ENCODE data around the gene FAM174B. TPM values are rescaled to one million over a fixed set of nuclear protein-coding genes. Genes with fewer than 3 reads are reported as not detected.

The FAM174B gene
- polyA plus RNA-seq, 1 donor from 2014 or later = 20.1 TPM

- TF ChIP-seq CTCF (IDR thresholded peaks at IDR 0.05; ENCODE audit: poor library complexity, severe bottlenecking) (no peak), EP300 (conservative IDR thresholded peaks at IDR 0.05; ENCODE audit: poor library complexity, severe bottlenecking) (no peak), RAD21 (conservative IDR thresholded peaks at IDR 0.05) (no peak), MXI1 (conservative IDR thresholded peaks at IDR 0.05; ENCODE audit: poor library complexity, severe bottlenecking) (no peak), TAF1 (IDR thresholded peaks at IDR 0.05; ENCODE audit: low read depth) (no peak), SMC3 (conservative IDR thresholded peaks at IDR 0.05; ENCODE audit: poor library complexity) (no peak), EZH2 (IDR thresholded peaks at IDR 0.05; ENCODE audit: borderline replicate concordance, insufficient read depth, low read length, poor library complexity, severe bottlenecking) (no peak), POLR2AphosphoS5 (IDR thresholded peaks at IDR 0.05) (no peak)
- TF ChIP-seq, protein P1, sequence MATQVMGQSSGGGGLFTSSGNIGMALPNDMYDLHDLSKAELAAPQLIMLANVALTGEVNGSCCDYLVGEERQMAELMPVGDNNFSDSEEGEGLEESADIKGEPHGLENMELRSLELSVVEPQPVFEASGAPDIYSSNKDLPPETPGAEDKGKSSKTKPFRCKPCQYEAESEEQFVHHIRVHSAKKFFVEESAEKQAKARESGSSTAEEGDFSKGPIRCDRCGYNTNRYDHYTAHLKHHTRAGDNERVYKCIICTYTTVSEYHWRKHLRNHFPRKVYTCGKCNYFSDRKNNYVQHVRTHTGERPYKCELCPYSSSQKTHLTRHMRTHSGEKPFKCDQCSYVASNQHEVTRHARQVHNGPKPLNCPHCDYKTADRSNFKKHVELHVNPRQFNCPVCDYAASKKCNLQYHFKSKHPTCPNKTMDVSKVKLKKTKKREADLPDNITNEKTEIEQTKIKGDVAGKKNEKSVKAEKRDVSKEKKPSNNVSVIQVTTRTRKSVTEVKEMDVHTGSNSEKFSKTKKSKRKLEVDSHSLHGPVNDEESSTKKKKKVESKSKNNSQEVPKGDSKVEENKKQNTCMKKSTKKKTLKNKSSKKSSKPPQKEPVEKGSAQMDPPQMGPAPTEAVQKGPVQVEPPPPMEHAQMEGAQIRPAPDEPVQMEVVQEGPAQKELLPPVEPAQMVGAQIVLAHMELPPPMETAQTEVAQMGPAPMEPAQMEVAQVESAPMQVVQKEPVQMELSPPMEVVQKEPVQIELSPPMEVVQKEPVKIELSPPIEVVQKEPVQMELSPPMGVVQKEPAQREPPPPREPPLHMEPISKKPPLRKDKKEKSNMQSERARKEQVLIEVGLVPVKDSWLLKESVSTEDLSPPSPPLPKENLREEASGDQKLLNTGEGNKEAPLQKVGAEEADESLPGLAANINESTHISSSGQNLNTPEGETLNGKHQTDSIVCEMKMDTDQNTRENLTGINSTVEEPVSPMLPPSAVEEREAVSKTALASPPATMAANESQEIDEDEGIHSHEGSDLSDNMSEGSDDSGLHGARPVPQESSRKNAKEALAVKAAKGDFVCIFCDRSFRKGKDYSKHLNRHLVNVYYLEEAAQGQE (IDR thresholded peaks at IDR 0.05; ENCODE audit: borderline replicate concordance) = no peak
- no peak overlapping the region for H3K27ac ChIP-seq (ENCODE audit: low read length)
- no peaks in the 10 kb centered on the region for H3K27me3 ChIP-seq (ENCODE audit: insufficient read depth, low read depth, low read length)
- no peaks in the 10 kb centered on the region for H3K9me2 ChIP-seq (ENCODE audit: insufficient read depth, low read length)
- H3K36me3 ChIP-seq (ENCODE audit: insufficient read depth, low read length) = no peaks in the 10 kb centered on the region
- H3F3A ChIP-seq (ENCODE audit: insufficient read depth, low read length, poor library complexity, severe bottlenecking) = no peaks in the 10 kb centered on the region
- no peaks in the 10 kb centered on the region for H4K20me1 ChIP-seq (ENCODE audit: insufficient read depth)
- H3K9me3 ChIP-seq (ENCODE audit: low read length) = no peaks in the 10 kb centered on the region
- no peak overlapping the region for H3K4me2 ChIP-seq (ENCODE audit: low read length)
- H3K4me3 ChIP-seq (ENCODE audit: low read length) = no peak overlapping the region
- H2AFZ ChIP-seq (ENCODE audit: low read depth, low read length) = no peak overlapping the region
- no peak overlapping the region for H3K9ac ChIP-seq (ENCODE audit: low read length)
- H3K79me2 ChIP-seq (replicated peaks; ENCODE audit: insufficient read depth, low read length) = no peaks in the 10 kb centered on the region
These were observed 75.1 kb downstream of the FAM174B start for GRCh38 chr15:92580521-92580920.

- no peak overlapping the region for H2AFZ ChIP-seq (ENCODE audit: low read depth, low read length)
- H3F3A ChIP-seq (ENCODE audit: insufficient read depth, low read length, poor library complexity, severe bottlenecking) = no peaks in the 10 kb centered on the region
- no peaks in the 10 kb centered on the region for H3K27me3 ChIP-seq (ENCODE audit: insufficient read depth, low read depth, low read length)
- no peak for TF ChIP-seq MXI1 (conservative IDR thresholded peaks at IDR 0.05; ENCODE audit: poor library complexity, severe bottlenecking)
- TF ChIP-seq, protein P1 (IDR thresholded peaks at IDR 0.05; ENCODE audit: borderline replicate concordance) = no peak
- no peak for TF ChIP-seq SMC3 (conservative IDR thresholded peaks at IDR 0.05; ENCODE audit: poor library complexity)
- TF ChIP-seq POLR2AphosphoS5 (IDR thresholded peaks at IDR 0.05) = no peak
- no peak for TF ChIP-seq EZH2 (IDR thresholded peaks at IDR 0.05; ENCODE audit: borderline replicate concordance, insufficient read depth, low read length, poor library complexity, severe bottlenecking)
- TF ChIP-seq RAD21 (conservative IDR thresholded peaks at IDR 0.05) = no peak
- TF ChIP-seq CTCF (IDR thresholded peaks at IDR 0.05; ENCODE audit: poor library complexity, severe bottlenecking) = no peak
- TF ChIP-seq TAF1 (IDR thresholded peaks at IDR 0.05; ENCODE audit: low read depth) = no peak
- no peak for TF ChIP-seq EP300 (conservative IDR thresholded peaks at IDR 0.05; ENCODE audit: poor library complexity, severe bottlenecking)
- no peak overlapping the region for H3K9ac ChIP-seq (ENCODE audit: low read length)
- H3K9me2 ChIP-seq (ENCODE audit: insufficient read depth, low read length) = no peaks in the 10 kb centered on the region
- no peak overlapping the region for H3K27ac ChIP-seq (ENCODE audit: low read length)
- no peaks in the 10 kb centered on the region for H3K36me3 ChIP-seq (ENCODE audit: insufficient read depth, low read length)
- H4K20me1 ChIP-seq (ENCODE audit: insufficient read depth) = no peaks in the 10 kb centered on the region
- H3K79me2 ChIP-seq (replicated peaks; ENCODE audit: insufficient read depth, low read length) = no peaks in the 10 kb centered on the region
- H3K9me3 ChIP-seq (ENCODE audit: low read length) = no peaks in the 10 kb centered on the region
- H3K4me3 ChIP-seq (ENCODE audit: low read length) = no peak overlapping the region
- H3K4me2 ChIP-seq (ENCODE audit: low read length) = no peak overlapping the region
These were observed 75.6 kb downstream of the FAM174B start for GRCh38 chr15:92579931-92580470.
